Skin of body (tissue), 2 donors: ENCODE data around the gene TCF23. TPM values are rescaled to one million over a fixed set of nuclear protein-coding genes. Genes with fewer than 3 reads are reported as not detected.
"Not testable (repeated sequence)": the region's sequence is repeated elsewhere in the genome, so short reads cannot be mapped to it uniquely, and the experiment has no call there.

Experiments used
- DNase-seq: peaks from one replicate; lab custom pipeline; 2025; lab: John Stamatoyannopoulos, UW
- total RNA-seq: library from RNA; depleted of rRNA; stranded (reverse); fragments of >200 nt; gene quantifications from one replicate; pipeline ENCODE4 v1.2.3, GENCODE V29; 2014

The TCF23 gene
- total RNA-seq, 1 donor from 2014 or later: 0.20 TPM

DNA sequence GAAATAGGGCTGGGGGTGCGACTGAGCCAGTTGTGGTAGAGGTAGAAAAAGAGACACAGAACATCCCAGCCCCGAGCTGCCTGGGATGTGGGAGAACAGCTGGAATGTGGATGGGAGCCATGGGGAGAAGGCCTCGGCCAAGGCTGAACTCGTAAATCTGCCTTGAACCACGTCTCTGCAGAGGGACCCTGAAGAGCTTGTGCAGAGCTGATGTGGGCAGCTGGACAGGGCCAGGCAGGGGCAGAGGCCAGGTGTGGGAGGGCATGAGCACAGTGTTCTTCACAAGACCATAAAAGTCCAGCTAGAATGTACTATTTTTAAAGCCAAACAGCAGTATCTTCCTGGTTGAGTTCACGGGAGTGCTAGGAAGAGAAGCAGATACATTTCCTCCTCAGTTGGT is 5.7 kb downstream of the TCF23 start:
- no peak for DNase-seq

- no peak for DNase-seq
Observed at GRCh38 chr2:27155069-27155520, 6.3 kb downstream of the TCF23 start.

DNA sequence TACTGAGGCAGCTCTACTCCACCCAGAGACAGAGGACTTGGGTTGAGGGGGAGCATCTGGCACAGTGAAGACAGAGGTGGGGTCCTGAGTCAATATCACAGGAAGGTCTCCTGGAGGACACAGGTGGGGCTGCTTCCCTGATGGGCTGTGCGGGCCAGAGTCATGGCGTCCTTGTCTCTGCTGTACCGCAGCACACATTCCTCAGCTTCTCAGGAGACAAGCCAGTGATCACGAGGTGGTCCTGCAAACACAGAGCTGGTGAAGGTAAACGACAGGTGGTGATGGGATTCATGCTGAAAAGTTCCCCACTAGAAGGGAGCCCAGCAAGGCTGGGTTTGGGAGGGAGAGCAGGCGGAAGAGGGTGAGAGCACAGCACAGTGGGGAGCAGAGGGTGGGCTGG is 9.7 kb downstream of the TCF23 start:
- DNase-seq: no peak

- DNase-seq: no peak
Observed at GRCh38 chr2:27159271-27159670, 10.5 kb downstream of the TCF23 start.

DNA sequence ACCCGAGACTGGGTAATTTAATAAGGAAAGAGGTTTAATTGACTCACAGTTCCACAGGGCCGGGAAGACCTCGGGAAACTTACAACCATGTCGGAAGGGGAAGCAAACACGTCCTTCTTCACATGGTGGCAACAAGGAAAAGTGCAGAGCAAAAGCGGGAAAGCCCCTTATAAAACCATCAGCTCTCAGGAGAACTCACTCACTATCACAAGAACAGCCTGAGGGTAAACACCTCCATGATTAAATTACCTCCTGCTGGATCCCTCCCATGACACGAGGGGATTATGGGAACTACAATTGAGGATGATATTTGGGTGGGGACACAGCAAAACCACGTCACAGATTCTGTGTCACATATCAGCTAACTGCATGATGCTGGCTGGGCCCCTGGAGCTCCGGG is 11.4 kb downstream of the TCF23 start:
- DNase-seq: no peak

DNA sequence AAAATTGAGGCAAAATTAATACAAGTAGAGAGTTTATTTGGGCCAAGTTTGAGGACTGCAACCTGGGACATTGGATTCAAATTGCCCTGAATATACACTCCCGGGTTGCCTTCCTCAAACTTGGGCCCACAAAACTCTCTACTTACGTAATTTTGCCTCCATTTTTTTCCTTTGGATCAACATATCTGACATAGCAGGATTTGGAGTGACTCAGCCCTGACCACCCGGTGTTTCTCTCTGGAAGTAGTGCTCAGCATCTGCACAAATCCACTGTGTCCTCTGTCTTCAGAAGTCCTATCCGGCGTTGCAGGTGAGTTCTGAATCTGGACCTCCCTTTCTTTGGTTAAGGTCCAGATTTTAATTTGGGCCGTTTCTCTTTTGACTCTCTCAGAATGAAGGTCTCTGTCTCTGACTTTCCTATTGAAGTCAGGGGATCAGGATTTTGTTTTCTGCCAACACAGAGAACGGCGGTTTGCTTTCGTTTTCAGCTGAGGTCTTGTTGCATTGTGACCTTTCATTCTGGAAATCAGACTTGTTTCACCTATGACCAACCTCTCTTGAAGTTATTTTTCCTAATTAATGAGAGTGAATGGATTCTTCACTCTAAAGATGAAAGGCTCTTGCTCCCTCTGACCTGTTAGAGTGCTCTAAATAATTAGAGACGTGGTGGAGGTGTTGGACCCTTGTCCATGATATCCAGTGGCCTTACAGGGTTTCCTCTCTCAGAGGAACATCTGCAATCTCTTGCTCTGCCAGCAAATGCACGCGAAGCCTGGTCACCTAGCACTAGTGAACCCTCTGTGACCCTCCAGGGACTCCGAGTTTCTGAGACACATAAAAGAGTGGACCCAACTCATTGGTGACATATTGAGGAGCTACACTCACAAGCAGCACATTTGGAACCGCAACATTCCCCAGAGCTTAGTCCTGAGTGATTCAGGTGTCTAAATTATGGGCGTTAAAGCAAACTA is 13.6 kb downstream of the TCF23 start:
- DNase-seq: no peak

DNA sequence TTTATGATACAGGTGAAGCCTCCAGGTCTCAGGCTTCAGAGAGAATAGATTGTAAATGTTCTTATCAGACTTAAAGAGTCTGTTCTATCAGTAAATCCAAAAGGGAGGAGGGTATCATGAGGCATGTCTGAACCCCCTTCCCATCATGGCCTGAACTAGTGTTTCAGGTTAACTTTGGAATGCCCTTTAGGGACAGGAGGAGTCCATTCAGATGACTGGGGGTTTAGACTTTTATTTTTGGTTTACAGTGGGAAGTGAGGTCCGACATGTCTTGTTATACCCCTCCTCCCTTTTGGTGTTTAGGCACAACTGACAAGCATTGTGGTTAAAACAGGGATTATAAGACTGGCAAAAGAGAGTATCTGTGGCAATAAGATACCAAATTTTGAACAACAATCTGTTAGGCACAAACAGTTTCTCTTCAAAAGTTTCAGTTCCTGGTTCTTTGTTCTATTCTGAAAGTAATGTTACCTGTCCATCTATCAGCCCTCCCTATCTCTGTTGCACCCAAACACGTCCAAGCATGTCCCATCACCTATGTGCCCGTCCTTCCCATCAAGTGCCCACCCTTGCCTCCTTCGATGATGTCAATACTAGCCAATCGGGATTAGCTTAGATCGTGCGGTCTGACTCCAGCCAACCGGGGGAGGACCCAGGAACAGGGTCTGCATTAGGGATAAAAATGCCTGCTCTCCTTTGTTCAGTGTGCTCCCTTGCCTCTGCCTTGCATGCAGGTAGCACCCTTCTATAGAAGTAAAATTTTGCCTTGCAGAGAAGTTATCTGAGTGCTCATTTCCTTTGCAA is 16.4 kb downstream of the TCF23 start:
- DNase-seq: no peak

GRCh38 chr2:27170581-27171337 is 22.0 kb downstream of the TCF23 start:
- DNase-seq: no peak

DNA sequence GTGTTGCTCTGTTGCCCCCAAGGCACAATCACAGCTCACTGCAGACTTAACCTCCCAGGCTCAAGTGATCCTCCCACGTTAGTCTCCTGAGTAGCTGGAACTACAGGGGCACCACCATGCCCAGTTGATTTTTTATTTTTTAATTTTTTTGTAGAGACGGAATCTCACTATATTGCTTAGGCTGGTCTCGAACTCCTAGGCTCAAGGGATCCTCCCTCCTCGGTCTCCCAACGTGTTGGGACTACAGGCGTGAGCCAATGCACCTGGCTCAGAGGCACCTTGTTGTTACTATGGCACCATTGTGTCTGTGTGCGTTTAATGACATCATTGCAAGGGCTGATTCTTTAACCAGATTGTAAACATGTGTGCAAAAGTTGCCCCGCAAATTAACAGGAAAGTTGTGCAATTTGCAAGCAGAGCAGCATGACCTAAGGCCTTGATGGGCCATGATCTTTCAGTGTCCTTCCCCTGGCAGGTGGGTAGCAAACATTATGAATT is 22.6 kb downstream of the TCF23 start:
- no peak for DNase-seq

DNA sequence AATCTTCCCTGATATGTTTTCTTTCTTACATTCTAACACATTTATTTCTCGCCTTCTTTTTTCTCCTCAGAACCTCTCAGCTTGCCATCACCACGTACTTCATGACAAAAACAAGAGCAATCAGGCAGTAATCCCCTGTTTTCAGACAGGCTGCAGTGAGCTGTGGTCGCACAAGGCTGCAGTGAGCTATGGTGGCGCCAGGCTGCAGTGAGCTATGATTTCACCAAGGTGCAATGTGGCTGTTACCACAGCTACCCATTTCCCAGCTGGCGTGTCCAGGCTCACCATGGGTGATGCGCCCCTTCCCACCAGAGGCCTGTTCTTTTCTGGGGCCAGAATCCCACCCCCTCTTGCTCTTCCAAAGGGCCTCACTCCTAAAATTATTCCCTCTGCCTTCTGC is 25.8 kb downstream of the TCF23 start:
- no peak for DNase-seq

- no peak for DNase-seq
Observed at GRCh38 chr2:27175330-27175729, 26.5 kb downstream of the TCF23 start.

DNA sequence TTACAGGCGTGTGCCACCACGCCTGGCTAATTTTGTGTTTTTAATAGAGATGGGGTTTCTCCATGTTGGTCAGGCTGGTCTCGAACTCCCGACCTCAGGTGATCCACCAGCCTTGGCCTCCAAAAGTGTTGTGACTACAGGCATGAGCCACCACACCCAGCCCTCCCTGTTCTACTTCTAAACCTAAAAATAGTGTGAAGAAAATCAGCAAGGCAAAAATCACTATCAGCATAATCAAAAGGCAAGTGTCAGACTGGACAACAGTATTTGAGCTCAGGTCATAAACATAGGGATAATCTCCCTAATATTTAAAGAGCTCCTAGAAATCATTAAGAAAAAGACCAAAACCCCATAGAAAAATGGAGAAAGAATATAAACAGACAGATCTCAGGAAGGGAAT is 27.0 kb downstream of the TCF23 start:
- DNase-seq: not testable (repeated sequence)

DNA sequence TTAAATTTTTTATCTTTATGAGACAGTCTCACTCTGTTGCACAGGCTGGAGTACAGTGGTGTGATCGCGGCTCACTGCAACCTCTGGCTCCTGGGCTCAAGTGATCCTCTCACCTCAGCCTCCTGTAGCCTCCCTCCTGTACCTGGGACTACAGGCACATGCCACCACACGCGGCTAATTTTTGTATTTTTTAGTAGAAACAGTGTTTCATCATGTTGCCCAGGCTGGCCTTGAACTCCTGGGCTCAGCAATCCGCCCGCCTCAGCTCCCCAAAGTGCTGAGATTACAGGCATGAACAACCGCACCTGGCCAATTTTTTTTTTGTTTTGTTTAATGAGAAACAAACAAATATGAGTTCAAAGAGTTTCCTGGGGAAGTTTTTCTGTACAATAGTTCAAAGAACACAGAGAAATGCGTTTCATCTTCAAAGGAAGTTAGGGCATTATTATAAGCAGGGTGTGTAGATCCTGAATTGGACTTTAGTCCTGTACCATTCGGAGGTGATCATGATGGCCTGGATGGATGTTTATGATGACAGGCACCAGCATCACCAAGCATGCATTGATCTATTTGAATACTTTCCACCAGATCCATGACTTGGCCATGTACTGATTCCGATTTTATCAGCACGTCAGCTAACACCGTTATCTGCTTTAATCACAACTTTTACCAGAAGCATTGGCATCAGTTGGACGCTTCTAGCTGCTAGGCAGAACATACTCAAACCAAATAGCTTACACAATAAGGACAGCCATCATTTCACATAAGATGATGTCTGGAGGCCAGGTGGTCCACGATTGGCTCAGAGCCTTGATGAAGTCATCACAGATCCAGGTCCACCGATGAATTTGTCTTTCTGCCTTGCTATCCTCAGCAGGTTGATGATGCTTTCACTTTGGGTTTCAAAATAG is 28.9 kb downstream of the TCF23 start:
- no peak for DNase-seq

- DNase-seq: no peak
Observed at GRCh38 chr2:27178469-27178868, 29.7 kb downstream of the TCF23 start.

DNA sequence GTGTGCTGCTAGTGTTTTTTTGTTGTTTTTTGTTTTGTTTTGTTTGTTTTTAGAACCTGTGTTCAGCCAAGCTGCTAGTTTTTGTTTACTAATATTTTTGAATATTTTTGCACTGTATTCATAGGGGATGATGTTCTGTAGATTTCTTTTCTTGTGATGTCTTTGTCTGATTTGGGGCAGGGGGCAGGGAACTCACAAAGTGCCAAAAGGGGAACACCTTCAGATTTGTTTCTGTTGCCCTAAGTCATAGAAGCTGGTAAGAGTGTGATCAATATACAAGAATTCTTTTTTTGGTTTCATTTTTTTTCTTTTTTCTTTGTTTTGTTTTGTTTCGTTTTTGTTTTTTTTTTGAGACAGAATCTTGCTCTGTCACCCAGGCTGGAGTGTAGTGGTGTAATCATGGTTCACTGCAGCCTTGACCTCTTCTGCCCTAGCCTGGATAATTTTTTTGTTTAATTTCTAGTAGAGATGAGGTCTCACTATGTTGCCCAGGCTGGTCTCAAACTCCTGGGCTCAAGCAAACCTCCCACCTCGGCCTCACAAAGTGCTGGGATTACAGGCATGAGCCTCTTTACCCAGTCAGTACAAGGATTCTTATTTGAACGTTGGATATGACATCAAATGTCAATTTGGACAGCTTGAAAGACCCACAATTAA is 30.7 kb downstream of the TCF23 start:
- DNase-seq: no peak

DNA sequence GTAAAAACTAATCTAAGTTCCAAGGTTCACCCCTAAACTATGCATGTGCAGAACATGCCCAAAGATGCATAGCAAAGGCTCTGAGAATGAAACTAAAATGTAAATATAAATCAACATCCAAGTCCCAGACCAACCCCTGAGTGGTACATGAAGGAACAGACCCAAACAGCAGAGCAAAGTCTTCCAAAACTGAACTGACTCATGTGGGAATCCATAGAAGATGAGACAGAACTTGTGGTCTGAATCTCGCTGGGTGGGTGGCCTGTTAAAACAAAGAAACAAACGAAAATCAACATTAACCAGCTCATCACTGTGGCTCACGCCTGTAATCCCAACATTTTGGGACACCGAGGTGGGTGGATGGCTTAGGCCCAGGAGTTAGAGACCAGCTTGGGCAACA is 33.5 kb downstream of the TCF23 start:
- no peak for DNase-seq

GRCh38 chr2:27184115-27184514 is 35.3 kb downstream of the TCF23 start:
- no peak for DNase-seq

DNA sequence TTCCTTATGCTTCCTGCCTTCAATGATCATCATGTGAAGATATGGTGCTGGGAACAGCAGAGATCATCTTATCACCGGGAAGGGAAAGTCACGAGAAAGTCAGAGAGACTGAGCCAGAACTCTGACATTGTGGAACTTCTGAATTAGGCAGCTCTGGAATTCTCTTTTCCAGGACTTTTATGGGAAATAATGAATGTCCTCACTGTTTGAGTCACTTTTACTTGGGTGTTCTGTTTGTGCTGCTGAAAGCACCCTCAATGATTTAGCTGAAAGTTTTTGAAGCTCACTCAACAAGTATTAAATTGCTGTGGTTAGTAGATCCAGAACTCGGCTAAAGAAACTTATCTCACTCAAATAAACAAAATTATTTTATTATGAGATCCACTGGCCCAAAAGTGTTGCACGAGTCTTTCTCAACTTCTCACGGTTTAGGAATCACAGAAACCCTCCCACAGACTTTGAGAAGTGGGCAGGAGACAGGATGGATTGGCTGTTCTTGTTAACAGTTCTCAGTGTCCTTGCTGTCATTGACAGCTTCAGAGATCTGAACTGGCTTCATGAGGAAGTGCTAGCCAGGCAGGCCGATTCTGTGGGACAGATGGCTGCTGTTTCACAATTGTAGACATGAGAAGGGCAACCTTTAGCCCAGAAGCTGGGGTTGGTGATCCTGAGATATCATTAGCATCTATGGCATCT is 36.7 kb downstream of the TCF23 start:
- DNase-seq: no peak
